ENCODE results near the gene UFSP1. TPM values are rescaled to one million over a fixed set of nuclear protein-coding genes. Genes with fewer than 3 reads are reported as not detected.

The UFSP1 gene
- total and polyA plus RNA-seq, 2 of the 13 experiments (the other 11 are each of a cell fraction or from before 2014, with no cell fraction given), result 0.65 to 3.3 TPM

DNA sequence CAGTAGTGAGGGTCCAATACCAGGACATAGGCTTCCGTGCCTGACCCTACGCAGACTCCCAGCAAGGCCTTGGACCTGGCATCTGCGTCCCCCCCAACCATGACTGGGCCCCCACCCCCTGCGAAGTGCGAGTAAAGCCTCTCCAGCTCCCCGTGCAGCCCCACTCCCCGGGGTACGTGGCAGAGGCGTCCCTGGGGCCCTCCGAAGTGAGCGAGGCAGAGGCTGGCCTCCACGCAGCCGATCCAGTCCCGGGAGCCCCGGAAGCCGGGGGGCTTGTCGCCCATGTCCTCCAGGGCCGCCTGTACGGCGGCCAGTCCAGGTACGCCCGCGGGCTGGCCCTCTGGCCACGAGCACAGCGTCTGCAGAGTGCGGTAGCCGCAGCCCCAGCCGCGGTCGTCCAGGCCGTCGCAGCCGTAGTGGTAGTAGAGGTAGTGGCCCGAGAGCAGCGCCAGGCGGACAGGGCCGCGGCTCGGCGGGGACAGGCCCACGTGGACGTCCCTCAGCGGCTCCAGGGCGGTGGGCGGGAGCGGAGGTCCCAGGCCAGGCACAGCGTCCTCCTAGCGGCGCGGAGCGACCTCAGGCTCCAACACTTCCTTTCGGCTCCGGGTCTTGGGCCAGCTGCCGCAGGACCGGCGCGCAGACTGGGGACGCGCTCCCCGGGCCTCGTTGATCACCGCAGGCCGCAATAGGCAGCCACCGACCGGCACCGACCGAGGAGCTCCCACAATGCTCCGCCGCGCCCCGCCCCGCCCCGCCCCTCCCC, at the start of gene UFSP1 (continued):
- TF ChIP-seq, protein P1, sequence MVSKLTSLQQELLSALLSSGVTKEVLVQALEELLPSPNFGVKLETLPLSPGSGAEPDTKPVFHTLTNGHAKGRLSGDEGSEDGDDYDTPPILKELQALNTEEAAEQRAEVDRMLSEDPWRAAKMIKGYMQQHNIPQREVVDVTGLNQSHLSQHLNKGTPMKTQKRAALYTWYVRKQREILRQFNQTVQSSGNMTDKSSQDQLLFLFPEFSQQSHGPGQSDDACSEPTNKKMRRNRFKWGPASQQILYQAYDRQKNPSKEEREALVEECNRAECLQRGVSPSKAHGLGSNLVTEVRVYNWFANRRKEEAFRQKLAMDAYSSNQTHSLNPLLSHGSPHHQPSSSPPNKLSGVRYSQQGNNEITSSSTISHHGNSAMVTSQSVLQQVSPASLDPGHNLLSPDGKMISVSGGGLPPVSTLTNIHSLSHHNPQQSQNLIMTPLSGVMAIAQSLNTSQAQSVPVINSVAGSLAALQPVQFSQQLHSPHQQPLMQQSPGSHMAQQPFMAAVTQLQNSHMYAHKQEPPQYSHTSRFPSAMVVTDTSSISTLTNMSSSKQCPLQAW (CRISPR knock-in tag; IDR thresholded peaks at IDR 0.05), result no peak
- peak in 1 of 2 experiments; percentile 84; a peak in 2 of 4 replicates for TF ChIP-seq POLR2A (IDR thresholded peaks at IDR 0.05; ENCODE audit: insufficient read depth in 1 of 2, low read depth in 2 of 2, low read length in 2 of 2)
- TF ChIP-seq ZNF550 (CRISPR knock-in tag; IDR thresholded peaks at IDR 0.05; ENCODE audit: borderline replicate concordance), result 0 out of 2 replicates have a peak, but pooled peaks have one; percentile 48
- no peak for TF ChIP-seq CHD4 (IDR thresholded peaks at IDR 0.05; ENCODE audit: borderline replicate concordance, low read length)
- peak; percentile 64; the same call in 1 of the 2 replicates for TF ChIP-seq NFKBIZ (CRISPR knock-in tag; IDR thresholded peaks at IDR 0.05)
- no peak for TF ChIP-seq ZNF614 (CRISPR knock-in tag; IDR thresholded peaks at IDR 0.05; ENCODE audit: borderline replicate concordance)
- TF ChIP-seq ZNF143 (CRISPR knock-in tag; IDR thresholded peaks at IDR 0.05), result peak; percentile 85
- peak; percentile 85 for TF ChIP-seq DR1 (CRISPR knock-in tag; IDR thresholded peaks at IDR 0.05)
- TF ChIP-seq FIP1L1 (IDR thresholded peaks at IDR 0.05; ENCODE audit: borderline replicate concordance, insufficient read depth, low read depth, low read length), result no peak
- TF ChIP-seq RORA (CRISPR knock-in tag; IDR thresholded peaks at IDR 0.05), result no peak
- TF ChIP-seq RFX5 (IDR thresholded peaks at IDR 0.05; ENCODE audit: low read depth, low read length), result no peak
- no peak for TF ChIP-seq NR3C1 (CRISPR knock-in tag; IDR thresholded peaks at IDR 0.05)
- TF ChIP-seq, protein P2, sequence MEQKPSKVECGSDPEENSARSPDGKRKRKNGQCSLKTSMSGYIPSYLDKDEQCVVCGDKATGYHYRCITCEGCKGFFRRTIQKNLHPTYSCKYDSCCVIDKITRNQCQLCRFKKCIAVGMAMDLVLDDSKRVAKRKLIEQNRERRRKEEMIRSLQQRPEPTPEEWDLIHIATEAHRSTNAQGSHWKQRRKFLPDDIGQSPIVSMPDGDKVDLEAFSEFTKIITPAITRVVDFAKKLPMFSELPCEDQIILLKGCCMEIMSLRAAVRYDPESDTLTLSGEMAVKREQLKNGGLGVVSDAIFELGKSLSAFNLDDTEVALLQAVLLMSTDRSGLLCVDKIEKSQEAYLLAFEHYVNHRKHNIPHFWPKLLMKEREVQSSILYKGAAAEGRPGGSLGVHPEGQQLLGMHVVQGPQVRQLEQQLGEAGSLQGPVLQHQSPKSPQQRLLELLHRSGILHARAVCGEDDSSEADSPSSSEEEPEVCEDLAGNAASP (CRISPR knock-in tag; IDR thresholded peaks at IDR 0.05; ENCODE audit: borderline replicate concordance), result no peak
- no peak; the same call in 1 of the 2 replicates for TF ChIP-seq ZNF556 (CRISPR knock-in tag; IDR thresholded peaks at IDR 0.05; ENCODE audit: borderline replicate concordance)
- no peak for TF ChIP-seq ZNF589 (CRISPR knock-in tag; conservative IDR thresholded peaks at IDR 0.05)
- peak; percentile 6; the same call in 1 of the 2 replicates for TF ChIP-seq KAT7 (CRISPR knock-in tag; IDR thresholded peaks at IDR 0.05; ENCODE audit: borderline replicate concordance)
- TF ChIP-seq ATF1 (CRISPR knock-in tag; IDR thresholded peaks at IDR 0.05), result no peak
- TF ChIP-seq PAF1 (CRISPR knock-in tag; IDR thresholded peaks at IDR 0.05), result no peak
- TF ChIP-seq, protein P3, sequence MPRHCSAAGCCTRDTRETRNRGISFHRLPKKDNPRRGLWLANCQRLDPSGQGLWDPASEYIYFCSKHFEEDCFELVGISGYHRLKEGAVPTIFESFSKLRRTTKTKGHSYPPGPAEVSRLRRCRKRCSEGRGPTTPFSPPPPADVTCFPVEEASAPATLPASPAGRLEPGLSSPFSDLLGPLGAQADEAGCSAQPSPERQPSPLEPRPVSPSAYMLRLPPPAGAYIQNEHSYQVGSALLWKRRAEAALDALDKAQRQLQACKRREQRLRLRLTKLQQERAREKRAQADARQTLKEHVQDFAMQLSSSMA (CRISPR knock-in tag; IDR thresholded peaks at IDR 0.05), result peak; percentile 89; the same call in 1 of the 2 replicates
- no peak for TF ChIP-seq FOXK1 (CRISPR knock-in tag; IDR thresholded peaks at IDR 0.05; ENCODE audit: borderline replicate concordance, low read depth)
- TF ChIP-seq ERF (CRISPR knock-in tag; IDR thresholded peaks at IDR 0.05), result peak; percentile 74
- 0 out of 2 replicates have a peak, but pooled peaks have one; percentile 3 for TF ChIP-seq FOSL2 (CRISPR knock-in tag; IDR thresholded peaks at IDR 0.05)
- peak; percentile 40; the same call in 1 of the 2 replicates for TF ChIP-seq ZNF350 (CRISPR knock-in tag; IDR thresholded peaks at IDR 0.05; ENCODE audit: borderline replicate concordance, low read depth)
- TF ChIP-seq, protein P4, sequence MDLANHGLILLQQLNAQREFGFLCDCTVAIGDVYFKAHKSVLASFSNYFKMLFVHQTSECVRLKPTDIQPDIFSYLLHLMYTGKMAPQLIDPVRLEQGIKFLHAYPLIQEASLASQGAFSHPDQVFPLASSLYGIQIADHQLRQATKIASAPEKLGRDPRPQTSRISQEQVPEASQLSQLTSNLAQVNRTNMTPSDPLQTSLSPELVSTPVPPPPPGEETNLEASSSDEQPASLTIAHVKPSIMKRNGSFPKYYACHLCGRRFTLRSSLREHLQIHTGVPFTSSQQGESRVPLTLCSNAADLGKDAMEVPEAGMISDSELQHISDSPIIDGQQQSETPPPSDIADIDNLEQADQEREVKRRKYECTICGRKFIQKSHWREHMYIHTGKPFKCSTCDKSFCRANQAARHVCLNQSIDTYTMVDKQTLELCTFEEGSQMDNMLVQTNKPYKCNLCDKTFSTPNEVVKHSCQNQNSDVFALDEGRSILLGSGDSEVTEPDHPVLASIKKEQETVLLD (CRISPR knock-in tag; IDR thresholded peaks at IDR 0.05; ENCODE audit: low read depth), result no peak
- TF ChIP-seq ZNF558 (CRISPR knock-in tag; IDR thresholded peaks at IDR 0.05; ENCODE audit: borderline replicate concordance), result peak; percentile 85; the same call in 1 of the 2 replicates
- no peak for TF ChIP-seq ZFP37 (CRISPR knock-in tag; IDR thresholded peaks at IDR 0.05; ENCODE audit: borderline replicate concordance)

Measured in HepG2 (cell line).